HCT116 (cell line): ENCODE results near the gene ACAP3.
A peak's percentile ranks its signal among the peaks of the same experiment; 100 is the strongest.

Source experiments
- EGR1 ChIP-seq: IDR thresholded peaks from 2 replicates; pipeline ENCODE4 v1.6.1; 2012; ENCODE audit warnings: low read depth
- EZH2 ChIP-seq: fragments of 200-600 bp; sonication (generic); IDR thresholded peaks from 2 replicates; pipeline ENCODE4 v1.6.1; 2017; ENCODE audit warnings: antibody characterized with exemption, mixed run types
- EZH2phosphoT487 ChIP-seq: fragments of 200-600 bp; IDR thresholded peaks from 2 replicates; pipeline ENCODE4 v1.6.1; 2018; ENCODE audit warnings: antibody characterized with exemption, borderline replicate concordance
- POLR2A ChIP-seq: IDR thresholded peaks from 2 replicates; pipeline ENCODE4 v1.7.0; 2011; ENCODE audit warnings: borderline replicate concordance; ENCODE audit not compliant: insufficient read depth, insufficient read length; ENCODE audit errors: extremely low read depth
- POLR2AphosphoS5 ChIP-seq: IDR thresholded peaks from 2 replicates; pipeline ENCODE4 v1.6.1; 2011; ENCODE audit warnings: mild to moderate bottlenecking, low read depth, low read length, moderate library complexity
- RAD21 ChIP-seq: IDR thresholded peaks from 2 replicates; pipeline ENCODE4 v1.6.1; 2012; ENCODE audit warnings: low read depth, mild to moderate bottlenecking
- SIN3A ChIP-seq: IDR thresholded peaks from 2 replicates; pipeline ENCODE4 v1.6.1; 2012; ENCODE audit warnings: low read depth
- SP1 ChIP-seq: IDR thresholded peaks from 2 replicates; pipeline ENCODE4 v1.6.1; 2012; ENCODE audit warnings: low read depth
- TCF7L2 ChIP-seq: IDR thresholded peaks from 2 replicates; pipeline ENCODE4 v1.7.0; 2011; ENCODE audit warnings: borderline replicate concordance, inconsistent platforms; ENCODE audit not compliant: insufficient read depth, insufficient read length; ENCODE audit errors: extremely low read depth
- TF ChIP-seq, protein P1 (sequence below), 3 experiments: fragments of 200-600 bp in 1 of 3; sonication (generic) in 1 of 3; IDR thresholded peaks in 2 of 3; conservative IDR thresholded peaks in 1 of 3; 2 replicates each; pipeline ENCODE4 v1.5.1; 2012 to 2017; ENCODE audit warnings: low read depth in 2 of 3, low read length in 2 of 3, antibody characterized with exemption in 1 of 3, borderline replicate concordance in 1 of 3, control low read depth in 1 of 3, mild to moderate bottlenecking in 1 of 3, mixed read lengths in 1 of 3, mixed run types in 1 of 3, moderate library complexity in 1 of 3; ENCODE audit not compliant: insufficient read depth in 1 of 3
- TF ChIP-seq, protein P2 (sequence below): IDR thresholded peaks from 2 replicates; pipeline ENCODE4 v1.6.1; 2012
- TF ChIP-seq, protein P3 (sequence below): IDR thresholded peaks from 2 replicates; pipeline ENCODE4 v1.6.1; 2011; ENCODE audit warnings: mild to moderate bottlenecking, low read length, moderate library complexity; ENCODE audit not compliant: insufficient replicate concordance; ENCODE audit errors: extremely low read depth
- TF ChIP-seq, protein P4 (sequence below): IDR thresholded peaks from 2 replicates; pipeline ENCODE4 v1.6.1; 2012

DNA sequence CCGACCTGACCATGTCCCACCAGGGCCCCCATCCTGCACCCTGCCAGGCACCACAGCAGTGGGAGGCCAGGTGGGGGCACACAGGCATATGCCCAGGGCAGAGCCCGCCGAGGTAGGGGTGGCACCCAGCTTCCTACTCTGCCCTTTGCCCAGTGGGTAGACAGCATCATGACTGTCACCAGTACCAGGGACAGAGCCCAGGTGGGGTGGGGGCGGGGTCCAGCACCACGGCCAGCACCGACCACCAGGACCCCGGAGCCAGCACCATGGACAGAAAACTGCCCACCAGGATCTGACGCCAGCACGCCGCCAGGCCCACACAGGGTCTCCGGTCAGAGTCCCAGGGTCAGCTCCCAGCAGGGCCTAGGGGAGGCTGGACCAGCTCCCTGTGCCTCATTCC, 27.1 kb upstream of the ACAP3 start:
- TF ChIP-seq, protein P1, sequence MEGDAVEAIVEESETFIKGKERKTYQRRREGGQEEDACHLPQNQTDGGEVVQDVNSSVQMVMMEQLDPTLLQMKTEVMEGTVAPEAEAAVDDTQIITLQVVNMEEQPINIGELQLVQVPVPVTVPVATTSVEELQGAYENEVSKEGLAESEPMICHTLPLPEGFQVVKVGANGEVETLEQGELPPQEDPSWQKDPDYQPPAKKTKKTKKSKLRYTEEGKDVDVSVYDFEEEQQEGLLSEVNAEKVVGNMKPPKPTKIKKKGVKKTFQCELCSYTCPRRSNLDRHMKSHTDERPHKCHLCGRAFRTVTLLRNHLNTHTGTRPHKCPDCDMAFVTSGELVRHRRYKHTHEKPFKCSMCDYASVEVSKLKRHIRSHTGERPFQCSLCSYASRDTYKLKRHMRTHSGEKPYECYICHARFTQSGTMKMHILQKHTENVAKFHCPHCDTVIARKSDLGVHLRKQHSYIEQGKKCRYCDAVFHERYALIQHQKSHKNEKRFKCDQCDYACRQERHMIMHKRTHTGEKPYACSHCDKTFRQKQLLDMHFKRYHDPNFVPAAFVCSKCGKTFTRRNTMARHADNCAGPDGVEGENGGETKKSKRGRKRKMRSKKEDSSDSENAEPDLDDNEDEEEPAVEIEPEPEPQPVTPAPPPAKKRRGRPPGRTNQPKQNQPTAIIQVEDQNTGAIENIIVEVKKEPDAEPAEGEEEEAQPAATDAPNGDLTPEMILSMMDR (IDR thresholded peaks at IDR 0.05 in 2 of 3, conservative IDR thresholded peaks at IDR 0.05 in 1 of 3; ENCODE audit: borderline replicate concordance in 1 of 3, insufficient read depth in 1 of 3, low read depth in 2 of 3, low read length in 2 of 3): no peak
- TF ChIP-seq EZH2phosphoT487: no peak
- no peak for TF ChIP-seq POLR2A
- TF ChIP-seq, protein P2, sequence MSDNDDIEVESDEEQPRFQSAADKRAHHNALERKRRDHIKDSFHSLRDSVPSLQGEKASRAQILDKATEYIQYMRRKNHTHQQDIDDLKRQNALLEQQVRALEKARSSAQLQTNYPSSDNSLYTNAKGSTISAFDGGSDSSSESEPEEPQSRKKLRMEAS: no peak; the same call in 1 of the 2 replicates
- TF ChIP-seq EGR1: no peak
- TF ChIP-seq POLR2AphosphoS5: no peak
- TF ChIP-seq, protein P3, sequence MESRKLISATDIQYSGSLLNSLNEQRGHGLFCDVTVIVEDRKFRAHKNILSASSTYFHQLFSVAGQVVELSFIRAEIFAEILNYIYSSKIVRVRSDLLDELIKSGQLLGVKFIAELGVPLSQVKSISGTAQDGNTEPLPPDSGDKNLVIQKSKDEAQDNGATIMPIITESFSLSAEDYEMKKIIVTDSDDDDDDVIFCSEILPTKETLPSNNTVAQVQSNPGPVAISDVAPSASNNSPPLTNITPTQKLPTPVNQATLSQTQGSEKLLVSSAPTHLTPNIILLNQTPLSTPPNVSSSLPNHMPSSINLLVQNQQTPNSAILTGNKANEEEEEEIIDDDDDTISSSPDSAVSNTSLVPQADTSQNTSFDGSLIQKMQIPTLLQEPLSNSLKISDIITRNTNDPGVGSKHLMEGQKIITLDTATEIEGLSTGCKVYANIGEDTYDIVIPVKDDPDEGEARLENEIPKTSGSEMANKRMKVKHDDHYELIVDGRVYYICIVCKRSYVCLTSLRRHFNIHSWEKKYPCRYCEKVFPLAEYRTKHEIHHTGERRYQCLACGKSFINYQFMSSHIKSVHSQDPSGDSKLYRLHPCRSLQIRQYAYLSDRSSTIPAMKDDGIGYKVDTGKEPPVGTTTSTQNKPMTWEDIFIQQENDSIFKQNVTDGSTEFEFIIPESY: no peak
- TF ChIP-seq EZH2: no peak
- peak; percentile 28; the same call in 1 of the 2 replicates for TF ChIP-seq SIN3A
- TF ChIP-seq, protein P4, sequence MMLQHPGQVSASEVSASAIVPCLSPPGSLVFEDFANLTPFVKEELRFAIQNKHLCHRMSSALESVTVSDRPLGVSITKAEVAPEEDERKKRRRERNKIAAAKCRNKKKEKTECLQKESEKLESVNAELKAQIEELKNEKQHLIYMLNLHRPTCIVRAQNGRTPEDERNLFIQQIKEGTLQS: no peak
- no peak for TF ChIP-seq RAD21
- TF ChIP-seq TCF7L2: no peak
- no peak for TF ChIP-seq SP1
